GM18526 (cell line): ENCODE data around the gene MAPK8IP3.

ENCODE experiments used
- POLR2A ChIP-seq: IDR thresholded peaks from 3 replicates; pipeline ENCODE4 v1.6.1; 2011; ENCODE audit not compliant: insufficient read length; ENCODE audit errors: extremely low read depth

MAPK8IP3 gene

GRCh38 chr16:1800701-1801100 lies 94.7 kb downstream of the MAPK8IP3 start:
- no peak for TF ChIP-seq POLR2A

- no peak for TF ChIP-seq POLR2A
These were observed 101.6 kb downstream of the MAPK8IP3 start for GRCh38 chr16:1807626-1808025.

DNA sequence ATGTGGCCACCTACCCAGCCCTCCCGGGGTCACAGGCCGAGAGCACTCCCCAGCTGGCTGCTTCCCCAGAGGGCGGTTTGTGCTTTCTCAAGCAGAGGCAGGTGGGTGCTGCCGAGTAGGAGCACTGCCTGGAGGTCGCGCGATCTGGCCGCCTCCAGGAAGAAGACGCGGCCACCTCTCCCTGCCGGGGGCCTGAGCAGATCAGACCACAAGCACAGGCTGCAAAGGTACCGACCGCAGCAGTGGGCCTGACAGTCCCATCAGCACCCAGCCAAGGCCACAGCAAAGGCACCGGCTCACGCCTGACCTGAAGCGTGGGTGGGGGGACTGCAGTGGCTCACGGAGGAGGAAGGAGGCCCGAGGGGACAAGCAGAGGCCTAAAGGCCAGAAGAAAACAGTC lies 102.7 kb downstream of the MAPK8IP3 start:
- TF ChIP-seq POLR2A: no peak

GRCh38 chr16:1809281-1809801 lies 103.3 kb downstream of the MAPK8IP3 start:
- TF ChIP-seq POLR2A: no peak

- no peak for TF ChIP-seq POLR2A
These were observed 104.1 kb downstream of the MAPK8IP3 start for GRCh38 chr16:1810106-1810505.

DNA sequence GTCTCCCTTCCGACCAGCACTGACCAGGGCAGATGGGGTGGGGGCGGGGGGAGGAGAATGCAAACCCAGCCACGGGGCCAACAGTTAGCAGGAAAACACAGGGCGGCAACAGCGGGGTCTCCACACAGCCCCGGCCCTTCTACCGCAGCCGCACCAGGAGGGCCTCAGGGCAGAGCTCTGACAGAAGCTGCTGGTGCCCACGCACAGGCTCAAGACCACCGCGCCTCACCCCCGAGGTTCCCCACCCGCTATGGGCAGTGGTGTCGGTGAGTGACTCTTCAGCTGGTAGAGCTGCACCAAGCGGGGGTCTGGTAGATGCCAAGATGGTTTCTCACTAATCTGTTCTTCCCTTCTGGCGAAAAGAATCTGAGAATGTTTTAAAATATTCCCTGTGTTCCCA lies 104.5 kb downstream of the MAPK8IP3 start:
- TF ChIP-seq POLR2A: no peak

DNA sequence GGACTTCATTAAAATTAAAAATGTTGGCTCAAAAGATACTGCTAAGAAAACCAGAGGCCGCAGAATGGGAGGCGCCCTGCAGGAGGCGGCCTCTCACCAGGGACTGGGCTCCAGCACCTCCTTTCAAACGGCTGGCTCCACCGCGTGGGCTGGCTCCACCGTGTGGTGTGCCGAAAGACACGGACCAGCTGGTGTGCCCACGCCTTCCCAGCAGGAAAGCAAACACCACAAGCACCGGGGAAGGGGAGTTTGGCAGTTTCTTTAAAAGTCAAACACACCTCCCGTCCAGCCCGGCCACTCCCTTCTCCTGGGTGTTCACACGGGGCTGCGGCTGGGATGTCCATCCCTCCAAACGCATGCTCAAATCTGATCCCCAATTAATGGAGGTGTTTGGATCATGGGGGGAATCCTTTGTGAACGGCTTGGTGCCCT lies 106.8 kb downstream of the MAPK8IP3 start:
- TF ChIP-seq POLR2A: no peak

DNA sequence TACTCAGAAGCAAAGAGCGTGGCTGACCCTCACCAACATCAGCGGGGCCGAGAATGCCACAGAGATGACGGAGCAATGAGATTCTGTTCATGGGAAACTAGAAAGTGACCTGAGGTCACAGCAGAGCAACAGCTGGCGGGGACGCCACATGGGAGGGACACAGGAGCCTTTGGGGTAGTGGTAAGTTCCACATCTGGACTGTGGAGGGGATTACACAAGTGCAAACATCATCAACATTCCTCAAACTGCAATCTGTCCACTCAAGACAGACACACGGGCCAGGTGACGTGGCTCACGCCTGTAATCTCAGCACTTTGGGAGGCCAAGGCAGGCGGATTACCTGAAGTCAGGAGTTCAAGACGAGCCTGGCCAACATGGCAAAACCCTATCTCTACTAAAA lies 109.5 kb downstream of the MAPK8IP3 start:
- no peak for TF ChIP-seq POLR2A

- no peak for TF ChIP-seq POLR2A
These were observed 110.6 kb downstream of the MAPK8IP3 start for GRCh38 chr16:1816396-1817275.

DNA sequence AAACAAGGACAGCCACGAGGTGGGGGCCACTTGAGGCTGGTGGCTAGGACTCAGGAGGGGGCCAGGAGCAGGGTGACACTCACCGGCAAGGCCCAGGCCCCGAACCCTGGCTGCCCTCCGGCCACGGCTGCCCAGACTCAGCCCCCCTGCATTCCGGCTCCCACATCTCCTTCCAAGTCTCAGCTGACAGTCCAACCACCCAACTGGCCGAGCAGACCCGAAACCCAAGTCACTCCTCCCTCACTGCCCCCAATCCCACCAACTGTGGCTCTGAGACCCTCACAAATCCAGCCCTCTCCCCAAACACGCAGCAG lies 111.2 kb downstream of the MAPK8IP3 start:
- no peak for TF ChIP-seq POLR2A

GRCh38 chr16:1817716-1818115 lies 111.7 kb downstream of the MAPK8IP3 start:
- no peak for TF ChIP-seq POLR2A

DNA sequence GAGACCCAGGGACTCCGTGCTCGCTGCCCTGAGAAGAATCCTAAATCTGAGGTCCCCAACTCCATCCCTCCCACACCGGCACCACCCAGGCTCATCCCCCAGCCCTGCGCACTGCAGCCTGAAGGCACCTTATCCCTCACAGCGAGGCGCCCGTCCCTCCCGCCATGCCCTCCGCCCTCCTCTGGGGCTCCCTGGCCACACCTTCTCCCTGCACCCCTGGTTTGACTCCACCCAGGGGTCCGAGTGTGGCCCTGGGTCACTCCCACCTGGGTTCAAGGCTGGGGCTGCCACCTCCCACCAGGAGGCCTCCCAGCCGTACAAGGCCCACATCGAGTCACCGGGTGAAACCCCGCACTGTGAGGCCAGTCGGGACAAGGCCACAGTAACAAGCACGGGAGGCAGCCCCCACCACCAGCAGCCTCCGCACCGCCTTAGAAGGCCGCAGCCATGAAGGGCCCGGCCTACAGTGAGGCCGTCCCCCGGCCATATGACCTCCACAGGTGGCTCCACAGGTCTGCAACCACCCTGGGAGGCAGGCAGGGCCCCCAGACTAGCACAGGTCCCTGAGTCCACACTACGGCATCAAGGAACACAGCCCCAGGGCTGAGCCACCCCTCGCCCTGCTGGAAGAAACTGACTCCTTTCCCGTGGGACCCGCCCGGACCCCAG lies 112.3 kb downstream of the MAPK8IP3 start:
- TF ChIP-seq POLR2A: no peak

DNA sequence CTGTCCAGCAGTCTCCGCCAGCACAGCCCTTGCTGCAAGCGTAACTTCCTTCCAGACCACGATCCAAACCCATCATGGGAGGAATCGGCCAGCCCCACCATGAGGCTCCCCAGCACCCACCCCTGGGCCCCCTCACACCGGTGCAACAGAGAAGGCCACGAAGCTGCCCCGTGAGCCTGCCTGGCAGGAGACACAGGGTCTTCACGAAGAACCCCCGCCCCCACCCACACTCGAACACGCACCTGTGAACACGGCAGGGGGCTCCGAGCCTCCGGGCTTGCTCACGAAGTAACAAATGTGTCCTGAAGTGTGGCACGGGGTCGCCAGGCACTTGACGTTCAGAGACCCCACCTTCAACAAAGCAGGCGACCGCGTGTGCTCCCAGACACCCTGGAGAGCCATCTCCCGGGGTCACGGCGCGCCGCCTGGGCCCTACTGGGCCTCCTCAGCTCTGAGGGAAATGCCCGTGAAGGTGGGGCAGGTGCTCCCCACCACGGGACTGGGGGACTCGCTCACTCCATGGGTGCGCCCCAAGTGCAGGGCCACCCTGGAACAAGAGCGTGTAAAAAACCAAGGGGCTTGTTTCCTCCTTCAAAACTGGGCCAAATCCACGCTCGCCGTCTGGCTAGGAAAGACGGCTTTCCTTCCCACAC lies 113.0 kb downstream of the MAPK8IP3 start:
- TF ChIP-seq POLR2A: no peak

- TF ChIP-seq POLR2A: no peak
These were observed 113.6 kb downstream of the MAPK8IP3 start for GRCh38 chr16:1819611-1820010.
